Common myeloid progenitor, CD34-positive (primary cell): ENCODE data around the gene KLF17.
A peak's percentile ranks its signal among the peaks of the same experiment; 100 is the strongest.
"Not testable (repeated sequence)": the region's sequence is repeated elsewhere in the genome, so short reads cannot be mapped to it uniquely, and the experiment has no call there.

Experiments
- CTCF ChIA-PET: fragments of 350-600 bp; sonication (Branson Sonifier 250); formaldehyde crosslinking; loops from one replicate; lab custom pipeline; 2021; ENCODE audit warnings: antibody characterized with exemption; lab: Charles Lee
- POLR2A ChIA-PET: fragments of 350-600 bp; sonication (Branson Sonifier 250); formaldehyde crosslinking; loops from one replicate; lab custom pipeline; 2021; ENCODE audit warnings: antibody characterized with exemption; lab: Charles Lee
- DNase-seq, 3 donors: peaks; one replicate each; pipeline versions ENCODE4 v3.0.0 to v3.0.0-alpha.2; 2013
- H3K27ac ChIP-seq, 2 experiments: 1 replicate in 1 of 2; 2 replicates in 1 of 2; pipeline ENCODE4 v1.7.0; 2013; ENCODE audit warnings: inconsistent platforms in 2 of 2, low read length in 2 of 2, mild to moderate bottlenecking in 2 of 2, low read depth in 1 of 2, moderate library complexity in 1 of 2; ENCODE audit not compliant: severe bottlenecking in 2 of 2, insufficient read depth in 1 of 2, poor library complexity in 1 of 2
- H3K27me3 ChIP-seq, 5 experiments: replicated peaks in 2 of 5; 1 replicate in 3 of 5; 2 replicates in 2 of 5; pipeline versions ENCODE4 v1.6.1 to v1.7.0; 2013; ENCODE audit warnings: low read length in 4 of 5, mild to moderate bottlenecking in 2 of 5, moderate library complexity in 2 of 5, inconsistent platforms in 1 of 5; ENCODE audit not compliant: insufficient read depth in 5 of 5, control insufficient read depth in 4 of 5
- H3K36me3 ChIP-seq, 4 experiments: 1 replicate in 2 of 4; 2 replicates in 2 of 4; pipeline versions ENCODE4 v1.6.1 to v1.7.0; 2013; ENCODE audit warnings: low read length in 3 of 4, control low read depth in 1 of 4, mild to moderate bottlenecking in 1 of 4; ENCODE audit not compliant: control insufficient read depth in 4 of 4, insufficient read depth in 4 of 4
- H3K4me1 ChIP-seq, 4 experiments: 1 replicate in 3 of 4; 2 replicates in 1 of 4; pipeline versions ENCODE4 v1.6.1 to v1.7.1; 2013; ENCODE audit warnings: low read length in 3 of 4, mild to moderate bottlenecking in 3 of 4, control low read depth in 1 of 4, inconsistent platforms in 1 of 4, moderate library complexity in 1 of 4; ENCODE audit not compliant: control insufficient read depth in 4 of 4, insufficient read depth in 4 of 4; ENCODE audit errors: control extremely low read depth in 1 of 4
- H3K4me3 ChIP-seq, 7 experiments: 1 replicate in 4 of 7; 2 replicates in 3 of 7; pipeline versions ENCODE4 v1.5.1 to v1.7.0; 2013; ENCODE audit warnings: mild to moderate bottlenecking in 7 of 7, low read length in 6 of 7, moderate library complexity in 6 of 7, inconsistent platforms in 2 of 7, low read depth in 2 of 7, control low read depth in 1 of 7; ENCODE audit not compliant: insufficient read depth in 4 of 7, control insufficient read depth in 1 of 7; ENCODE audit errors: extremely low read depth in 1 of 7
- H3K9me3 ChIP-seq, 5 experiments: 1 replicate in 4 of 5; 2 replicates in 1 of 5; pipeline versions ENCODE4 v1.6.1 to v1.7.1; 2013; ENCODE audit warnings: low read length in 4 of 5, mild to moderate bottlenecking in 2 of 5, inconsistent platforms in 1 of 5, low read depth in 1 of 5, moderate library complexity in 1 of 5; ENCODE audit not compliant: control insufficient read depth in 4 of 5, insufficient read depth in 2 of 5; ENCODE audit errors: control extremely low read depth in 1 of 5
- WGBS: methylation state at CpG from one replicate; pipeline ENCODE4 v1.1.5; 2013; ENCODE audit not compliant: insufficient coverage; 5-methylcytosine and 5-hydroxymethylcytosine counted together

Gene KLF17

DNA sequence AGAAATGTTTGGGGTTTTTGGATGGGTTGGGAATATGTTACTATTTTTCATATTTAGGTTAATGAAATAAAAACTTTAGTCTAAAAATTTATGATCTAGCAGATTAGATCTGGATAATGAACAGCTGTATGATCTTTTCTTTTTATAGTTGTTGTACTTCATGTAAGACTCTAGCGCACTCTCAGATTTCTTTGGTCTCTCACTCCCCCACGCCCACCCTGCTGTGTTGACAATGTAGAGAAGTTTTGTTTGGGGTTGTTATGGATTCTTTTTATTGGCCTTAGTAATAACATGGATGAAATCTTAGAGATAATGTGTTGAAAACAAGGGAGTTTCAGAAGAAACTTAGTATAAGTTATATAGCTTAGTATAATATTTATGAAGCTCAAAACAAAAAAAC lies 17.3 kb downstream of the KLF17 start:
- 100% methylated on average over 1 of the region's 2 CpGs for WGBS
- POLR2A ChIA-PET: no interaction called here

DNA sequence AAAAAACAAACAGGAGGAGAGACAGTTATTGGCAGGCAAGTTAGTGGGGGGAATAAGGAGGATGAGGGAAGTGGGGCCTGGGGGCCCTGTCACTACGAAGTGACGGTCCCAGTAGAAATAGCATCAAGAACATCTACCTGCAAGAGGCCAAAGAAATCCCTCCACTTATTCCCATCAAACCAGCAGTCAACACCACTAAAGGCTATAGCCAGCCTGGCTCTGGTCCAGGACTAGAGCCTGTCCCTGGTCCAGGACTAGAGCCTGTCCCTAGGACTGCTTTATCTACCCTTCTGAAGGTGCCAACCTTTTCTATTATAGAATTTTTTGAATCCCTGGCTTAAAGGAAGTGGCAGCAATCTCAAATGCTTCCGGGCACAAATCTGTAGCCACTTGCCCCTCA lies 19.6 kb downstream of the KLF17 start:
- H3K27ac ChIP-seq: no peak overlapping the region
- peaks cover 0 to 2% (median 0%) of the 10 kb centered on the region in 5 experiments for H3K27me3 ChIP-seq
- H3K36me3 ChIP-seq: no peaks in the 10 kb centered on the region
- WGBS: 88% methylated on average over 2 of the region's 3 CpGs
- DNase-seq: no peak
- CTCF ChIA-PET: no interaction called here
- POLR2A ChIA-PET: no interaction called here
- H3K4me3 ChIP-seq: no peak overlapping the region
- no peaks in the 10 kb centered on the region for H3K9me3 ChIP-seq
- H3K4me1 ChIP-seq: no peaks in the 10 kb centered on the region

More for the DNA sequence above, 17.3 kb downstream of the KLF17 start:
- H3K27me3 ChIP-seq: peaks cover 0 to 2% (median 0%) of the 10 kb centered on the region in 5 experiments
- H3K27ac ChIP-seq: no peak overlapping the region
- H3K9me3 ChIP-seq: no peaks in the 10 kb centered on the region
- CTCF ChIA-PET: no interaction called here
- H3K4me1 ChIP-seq: no peaks in the 10 kb centered on the region
- H3K36me3 ChIP-seq: no peaks in the 10 kb centered on the region
- H3K4me3 ChIP-seq: no peak overlapping the region
- DNase-seq: no peak

DNA sequence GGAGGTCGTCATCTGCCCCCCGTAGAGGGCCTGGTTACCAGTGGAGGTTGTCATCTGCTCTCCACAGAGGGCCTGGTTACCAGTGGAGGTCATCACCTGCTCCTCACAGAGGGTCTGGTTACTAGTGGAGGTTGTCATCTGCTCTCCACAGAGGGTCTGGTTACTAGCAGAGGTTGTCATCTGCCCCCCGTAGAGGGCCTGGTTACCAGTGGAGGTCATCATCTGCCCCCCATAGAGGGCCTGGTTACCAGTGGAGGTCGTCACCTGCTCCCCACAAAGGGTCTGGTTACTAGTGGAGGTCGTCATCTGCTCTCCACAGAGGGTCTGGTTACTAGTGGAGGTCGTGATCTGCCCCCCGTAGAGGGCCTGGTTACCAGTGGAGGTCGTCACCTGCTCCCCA lies 20.9 kb downstream of the KLF17 start:
- H3K27ac ChIP-seq, H3K27me3 ChIP-seq, DNase-seq, POLR2A ChIA-PET, H3K9me3 ChIP-seq, CTCF ChIA-PET, H3K4me1 ChIP-seq, H3K4me3 ChIP-seq, H3K36me3 ChIP-seq: not testable (repeated sequence)
- WGBS: no CpG with 5 or more reads among the region's 8 CpGs

DNA sequence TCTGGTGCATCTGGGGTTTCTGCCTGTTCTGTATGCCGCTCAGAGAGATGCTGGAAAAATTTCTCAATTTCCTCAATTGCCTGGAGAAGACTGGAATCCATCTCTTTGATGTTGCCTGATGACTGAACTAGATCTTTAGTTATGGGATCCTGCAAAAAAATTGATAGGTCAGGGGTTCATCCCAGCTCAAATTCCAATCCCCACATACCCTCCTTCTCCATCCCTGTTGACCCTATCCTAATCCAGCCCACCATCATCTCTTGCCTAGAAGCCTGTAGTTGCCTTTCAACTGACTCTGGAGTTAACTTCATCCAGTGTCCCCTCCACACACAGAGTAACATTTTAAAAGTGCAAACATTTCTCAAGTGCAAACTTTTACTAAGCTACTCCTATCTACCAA lies 22.9 kb downstream of the KLF17 start, which contains the start of gene KLF18:
Gene KLF18 (minus strand): TSS at position 101 of the 400 bp plus-strand sequence. CDS start 0 bp downstream, at position 101.
- 100% methylated on average over 1 of the region's 1 CpG for WGBS
- POLR2A ChIA-PET: no interaction called here

DNA sequence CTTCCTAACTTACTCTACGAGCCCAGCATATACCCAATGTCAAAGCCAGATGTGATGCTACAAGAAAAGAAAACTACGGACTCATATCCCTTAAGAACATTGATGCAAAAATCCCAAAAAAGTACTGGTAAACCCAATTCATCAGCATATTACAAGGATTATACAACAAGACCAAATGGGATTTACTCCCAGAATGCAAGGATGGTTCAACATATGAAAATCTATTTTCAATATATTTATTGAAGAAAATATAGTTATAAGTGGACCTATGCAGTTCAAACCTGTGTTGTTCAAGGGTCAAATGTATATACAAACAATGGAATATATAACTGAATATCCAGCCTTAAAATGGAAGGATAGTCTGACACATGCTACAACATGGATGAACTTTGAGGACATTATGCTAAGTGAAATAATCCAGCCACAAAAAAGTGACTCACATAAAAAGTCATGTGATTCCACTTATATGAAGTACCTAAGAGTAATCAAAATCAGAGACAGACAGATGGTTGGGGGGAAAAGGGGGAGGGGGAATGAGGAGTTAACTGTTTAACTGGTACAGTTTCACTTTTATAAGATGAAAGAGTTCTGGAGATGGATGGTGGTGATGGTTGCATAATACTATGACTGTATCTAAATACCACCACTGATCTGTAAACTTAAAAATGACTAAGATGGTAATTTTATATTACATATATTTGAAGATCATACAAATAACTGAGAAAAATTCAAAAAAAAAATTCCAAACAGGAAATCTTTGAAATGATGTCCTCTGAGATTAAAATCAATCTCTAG lies 26.5 kb downstream of the KLF17 start:
- peak in 2 of 3 donors; percentile 4 to 10 for DNase-seq
- Histone ChIP-seq H3K4me3 (no peak overlapping the region), H3K36me3 (no peaks in the 10 kb centered on the region), H3K4me1 (no peaks in the 10 kb centered on the region), H3K9me3 (peaks cover 6 to 31% (median 9%) of the 10 kb centered on the region in 5 experiments), H3K27me3 (no peaks in the 10 kb centered on the region), H3K27ac (no peak overlapping the region)
- CTCF ChIA-PET: no interaction called here
- POLR2A ChIA-PET: no interaction called here
- 100% methylated on average over 1 of the region's 2 CpGs for WGBS

More for the DNA sequence above, 22.9 kb downstream of the KLF17 start, which contains the start of gene KLF18:
- CTCF ChIA-PET: no interaction called here
- Histone ChIP-seq H3K27ac (no peak within 1 kb of the TSS), H3K9me3 (peaks cover 2 to 25% (median 9%) of the 10 kb centered on the region in 5 experiments), H3K27me3 (peaks cover 0 to 2% (median 0%) of the 10 kb centered on the region in 5 experiments), H3K4me1 (no peaks in the 10 kb centered on the region), H3K4me3 (no peak within 1 kb of the TSS), H3K36me3 (no peaks in the 10 kb centered on the region)
- no peak for DNase-seq

DNA sequence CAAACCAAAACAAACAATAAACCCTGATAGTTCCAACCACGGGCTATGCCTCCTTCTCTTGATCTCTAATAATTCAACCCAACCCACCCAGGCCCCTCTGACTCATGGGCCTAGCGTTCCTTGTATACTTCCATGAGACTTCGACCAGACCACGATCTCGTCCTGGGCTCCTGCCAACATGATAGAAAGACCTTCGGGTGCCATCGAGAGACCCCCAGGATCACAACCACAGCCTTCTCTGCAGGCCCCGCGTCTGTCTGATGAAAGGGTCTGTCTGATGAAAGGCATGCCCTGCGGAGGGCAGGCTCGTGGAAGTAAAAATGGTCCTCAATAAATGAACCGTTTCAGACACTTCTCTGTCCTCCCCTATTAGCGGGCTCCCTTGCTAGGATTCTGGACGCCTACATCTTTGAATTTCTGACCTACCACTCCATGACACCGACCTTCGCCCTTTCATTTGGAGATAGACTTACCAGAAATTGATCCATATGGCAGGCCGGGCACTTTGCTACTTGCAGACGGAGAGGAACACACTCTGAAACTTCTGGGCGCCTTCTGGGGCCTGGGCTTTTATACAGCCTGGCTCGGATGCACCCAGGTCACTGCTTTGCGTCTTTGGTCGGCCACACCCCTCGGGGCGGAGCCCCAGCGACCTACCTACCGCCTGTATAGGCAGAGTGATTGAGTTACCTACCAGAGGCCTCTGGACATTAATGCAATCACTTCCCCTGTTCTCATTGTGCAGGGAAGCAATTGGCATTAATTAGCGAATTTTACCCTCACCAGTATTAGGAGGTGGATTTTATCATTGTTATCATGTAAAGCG lies 28.1 kb downstream of the KLF17 start:
- no peak for DNase-seq
- WGBS: 97% methylated on average over 19 of the region's 28 CpGs
- Histone ChIP-seq H3K36me3 (no peaks in the 10 kb centered on the region), H3K4me3 (no peak overlapping the region), H3K27me3 (peaks cover 0 to 4% (median 0%) of the 10 kb centered on the region in 5 experiments), H3K9me3 (peaks cover 6 to 31% (median 9%) of the 10 kb centered on the region in 5 experiments), H3K4me1 (no peaks in the 10 kb centered on the region), H3K27ac (no peak overlapping the region)
- ChIA-PET POLR2A (no interaction called here), CTCF (no interaction called here)

DNA sequence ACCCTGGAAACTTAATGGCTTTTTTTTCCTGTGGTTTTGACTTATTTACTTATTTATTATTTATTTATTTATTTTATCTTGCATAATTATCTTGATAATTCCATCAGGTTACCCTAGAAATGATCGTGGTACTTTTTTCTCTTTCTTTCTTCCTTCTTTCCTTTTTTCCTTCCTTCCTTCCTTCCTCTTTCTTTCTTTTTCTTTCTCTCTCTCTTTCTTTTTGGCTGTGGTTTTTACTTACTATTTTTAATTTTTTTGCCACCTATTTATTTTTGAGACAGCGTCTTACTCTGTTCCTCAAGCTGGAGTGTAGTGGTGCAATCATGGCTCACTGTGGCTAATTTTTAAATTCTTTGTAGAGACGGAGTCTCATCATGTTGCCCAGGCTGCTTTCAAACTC lies 29.0 kb downstream of the KLF17 start:
- H3K27me3 ChIP-seq: peaks cover 0 to 4% (median 0%) of the 10 kb centered on the region in 5 experiments
- H3K4me1 ChIP-seq: no peaks in the 10 kb centered on the region
- H3K9me3 ChIP-seq: peaks cover 6 to 31% (median 9%) of the 10 kb centered on the region in 5 experiments
- H3K27ac ChIP-seq: no peak overlapping the region
- H3K36me3 ChIP-seq: no peaks in the 10 kb centered on the region
- POLR2A ChIA-PET: no interaction called here
- no peak overlapping the region for H3K4me3 ChIP-seq
- CTCF ChIA-PET: no interaction called here
- no peak for DNase-seq
- 90% methylated on average over 2 of the region's 3 CpGs for WGBS
